Activated T-helper 1 cell treated with anti-CD3 and anti-CD28 coated beads, Interleukin-2, amount 50 U/mL, for 16 hours (primary cell): ENCODE measurements around the gene HNRNPH1.

Source experiments
- DNase-seq, 2 donors: peaks; one replicate each; pipeline ENCODE4 v3.0.0-alpha.2; 2020; ENCODE audit warnings: low read depth in 1 of 2, low spot score in 1 of 2

Gene HNRNPH1

GRCh38 chr5:179606071-179606909, 17.2 kb downstream of the HNRNPH1 start:
- DNase-seq: no peak

DNA sequence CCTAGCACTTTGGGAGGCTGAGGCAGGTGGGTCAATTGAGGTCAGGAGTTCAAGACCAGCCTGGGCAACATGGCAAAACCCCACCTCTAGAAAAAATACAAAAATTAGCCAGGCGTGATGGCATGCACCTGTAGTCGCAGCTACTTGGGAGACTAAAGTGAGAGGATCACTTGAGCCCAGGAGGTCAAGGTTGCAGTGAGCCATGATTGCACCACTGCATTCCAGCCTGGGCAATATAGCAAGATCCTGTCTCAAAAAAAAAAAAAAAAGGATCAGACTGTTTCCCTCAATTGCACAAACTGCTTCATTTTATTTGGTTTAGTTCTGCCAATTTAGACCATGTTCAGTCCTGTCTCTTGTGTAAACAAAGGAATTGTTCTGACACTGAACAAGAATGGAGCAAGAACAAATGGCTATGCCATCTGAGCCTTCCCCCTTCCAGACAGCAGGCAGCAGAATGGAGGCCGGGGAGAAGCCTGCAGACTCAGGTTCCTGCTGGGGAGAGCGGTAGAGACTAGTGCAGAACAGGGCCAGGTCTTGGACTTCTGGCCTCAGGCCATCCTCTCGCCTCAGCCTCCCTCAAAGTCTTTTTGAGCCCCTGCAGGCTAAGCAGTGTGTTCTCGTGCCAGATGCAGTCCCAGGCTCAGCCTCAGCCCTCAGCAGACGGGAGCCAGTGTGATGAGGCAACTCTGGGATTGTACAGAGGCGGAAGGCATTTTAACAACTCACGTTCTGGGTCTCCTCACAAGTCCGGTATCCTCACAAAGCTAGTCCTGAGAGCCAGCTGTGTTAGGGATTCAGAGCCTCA, 18.2 kb downstream of the HNRNPH1 start:
- no peak for DNase-seq

GRCh38 chr5:179603308-179603707, 20.2 kb downstream of the HNRNPH1 start:
- DNase-seq: no peak

- no peak for DNase-seq
Observed at GRCh38 chr5:179601871-179602625, 21.4 kb downstream of the HNRNPH1 start.

GRCh38 chr5:179599973-179600372, 23.5 kb downstream of the HNRNPH1 start:
- DNase-seq: no peak

DNA sequence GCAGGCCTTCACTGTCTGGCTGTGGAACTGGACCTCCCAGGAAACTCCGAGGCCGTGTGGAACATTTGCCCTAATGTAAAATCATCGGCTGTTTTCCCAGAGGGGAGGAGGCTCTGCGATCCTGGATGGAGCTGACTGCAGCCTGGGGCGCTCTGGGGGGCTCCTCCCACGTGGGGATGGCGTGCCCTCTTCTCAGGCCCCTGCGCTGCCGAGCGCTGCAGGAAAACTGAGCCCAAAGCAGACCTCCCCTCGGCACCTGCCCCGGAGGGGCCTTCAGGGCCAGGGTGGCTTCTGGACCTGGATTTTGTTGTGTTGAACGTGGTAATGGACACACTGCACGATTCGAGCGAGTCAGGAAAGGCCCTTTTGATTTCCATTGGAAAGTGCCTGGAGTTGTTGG, 23.9 kb downstream of the HNRNPH1 start:
- no peak for DNase-seq

DNA sequence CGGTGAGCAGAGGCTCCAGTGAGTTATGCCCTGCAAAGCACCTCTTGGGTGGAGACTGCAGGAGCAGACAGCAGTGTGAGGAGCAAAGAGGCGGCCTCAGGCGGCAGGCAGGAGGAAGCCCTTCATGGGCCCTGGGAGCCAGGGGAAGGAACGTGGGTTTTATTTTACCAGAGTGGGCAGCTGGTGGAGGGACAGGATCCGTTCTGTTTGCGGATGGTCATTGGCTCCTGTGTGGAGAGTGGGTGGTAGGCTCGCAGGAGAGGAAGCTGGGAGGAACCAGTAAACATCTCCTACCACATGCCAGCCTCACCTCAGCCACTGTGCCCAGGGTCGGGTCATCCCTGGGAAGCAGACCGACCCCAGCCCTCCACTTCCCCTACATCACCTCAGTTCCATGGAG, 24.4 kb downstream of the HNRNPH1 start:
- no peak for DNase-seq

DNA sequence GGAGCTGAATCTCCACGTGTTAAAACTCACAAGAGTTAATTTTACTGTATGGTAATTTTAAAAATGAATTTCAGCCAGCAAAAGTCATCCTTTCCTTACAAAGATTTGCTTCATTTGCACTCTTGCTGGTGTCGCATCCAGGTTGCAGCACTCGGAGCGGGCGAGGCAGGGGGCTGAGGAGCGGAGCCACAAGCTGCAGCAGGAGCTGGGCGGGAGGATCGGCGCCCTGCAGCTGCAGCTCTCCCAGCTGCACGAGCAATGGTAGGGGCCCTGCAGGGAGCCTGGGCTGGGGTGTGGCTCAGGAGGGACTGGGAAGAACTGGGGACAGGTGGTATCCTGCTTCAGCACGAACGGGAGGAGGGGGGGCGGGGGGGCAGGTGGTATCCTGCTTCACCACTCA, 27.1 kb downstream of the HNRNPH1 start:
- no peak for DNase-seq

GRCh38 chr5:179595916-179596315, 27.6 kb downstream of the HNRNPH1 start:
- DNase-seq: no peak

DNA sequence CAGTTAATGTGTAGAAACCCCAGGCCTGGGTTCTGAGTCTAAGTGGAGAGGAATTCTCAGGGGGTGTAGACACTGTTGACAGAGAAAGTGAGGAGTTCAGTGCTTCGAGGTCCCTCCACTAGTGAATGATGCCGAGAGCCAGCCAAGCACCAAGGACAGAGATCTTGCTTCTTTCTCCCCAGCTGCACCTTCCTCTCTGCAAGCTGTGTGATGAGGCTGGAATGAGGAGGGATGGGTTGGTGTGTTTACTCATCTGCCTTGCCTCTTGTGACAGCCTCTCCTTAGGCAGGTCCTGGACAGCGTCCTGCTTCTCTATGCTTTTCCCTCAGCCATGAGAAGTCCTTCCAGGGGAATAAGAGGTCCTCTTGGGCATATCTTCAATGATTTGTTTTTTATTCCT, 35.3 kb downstream of the HNRNPH1 start:
- DNase-seq: no peak

DNA sequence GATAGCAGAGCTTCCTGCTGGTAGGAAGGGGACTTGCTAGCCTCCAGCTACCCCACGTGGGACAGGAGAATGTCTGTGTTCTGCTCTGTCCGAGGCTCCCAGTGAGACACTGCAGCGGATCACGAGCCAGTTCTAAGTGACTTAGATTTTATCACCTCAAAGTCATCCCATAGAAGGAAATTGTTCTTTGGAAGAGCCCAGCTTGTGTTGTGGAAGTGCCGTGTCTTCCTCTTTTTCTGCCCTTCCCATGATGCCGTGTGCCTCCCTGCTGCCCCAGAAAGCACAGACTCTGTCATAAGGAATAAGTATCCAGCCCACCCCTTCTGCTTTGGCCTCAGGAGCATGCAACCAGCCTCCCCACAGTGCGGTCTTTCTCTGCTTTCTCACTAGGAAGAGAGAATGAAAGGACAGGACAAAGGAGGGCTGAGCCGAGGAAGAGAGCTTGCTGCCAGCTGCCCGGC, 37.5 kb downstream of the HNRNPH1 start:
- DNase-seq: no peak

DNA sequence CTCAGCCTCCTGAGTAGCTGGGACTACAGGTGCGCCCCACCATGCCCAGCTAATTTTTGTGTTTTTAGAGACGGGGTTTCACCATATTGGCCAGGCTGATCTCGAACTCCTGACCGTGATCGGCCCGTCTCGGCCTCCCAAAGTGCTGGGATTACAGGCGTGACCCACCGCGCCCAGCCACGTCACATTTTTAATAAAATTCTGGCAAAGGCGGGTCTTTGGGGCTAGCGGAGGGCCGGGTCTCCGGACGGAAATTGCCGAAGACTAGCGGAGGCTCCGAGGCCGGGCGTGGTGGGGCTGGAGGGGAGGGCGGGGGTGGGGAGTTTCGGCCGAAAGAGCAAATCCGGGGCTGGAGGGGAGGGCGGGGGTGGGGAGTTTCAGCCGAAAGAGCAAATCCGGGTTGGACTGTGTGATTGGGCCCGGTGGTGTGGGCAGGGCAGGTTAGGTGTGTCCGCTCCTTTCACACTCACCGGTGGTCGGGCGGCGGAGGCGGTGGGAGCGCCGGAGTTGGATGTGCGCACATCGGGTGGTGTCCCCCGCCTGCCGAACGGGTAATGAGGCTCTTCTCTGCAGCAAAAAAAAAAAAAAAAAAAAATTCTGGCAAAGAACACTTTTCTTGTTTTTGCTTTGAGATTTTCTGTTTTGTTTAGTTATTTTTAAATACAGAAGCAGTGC, 46.0 kb downstream of the HNRNPH1 start:
- no peak for DNase-seq

- DNase-seq: no peak
Observed at GRCh38 chr5:179572386-179572785, 51.1 kb downstream of the HNRNPH1 start.

GRCh38 chr5:179568721-179569120, 54.8 kb downstream of the HNRNPH1 start:
- DNase-seq: no peak

DNA sequence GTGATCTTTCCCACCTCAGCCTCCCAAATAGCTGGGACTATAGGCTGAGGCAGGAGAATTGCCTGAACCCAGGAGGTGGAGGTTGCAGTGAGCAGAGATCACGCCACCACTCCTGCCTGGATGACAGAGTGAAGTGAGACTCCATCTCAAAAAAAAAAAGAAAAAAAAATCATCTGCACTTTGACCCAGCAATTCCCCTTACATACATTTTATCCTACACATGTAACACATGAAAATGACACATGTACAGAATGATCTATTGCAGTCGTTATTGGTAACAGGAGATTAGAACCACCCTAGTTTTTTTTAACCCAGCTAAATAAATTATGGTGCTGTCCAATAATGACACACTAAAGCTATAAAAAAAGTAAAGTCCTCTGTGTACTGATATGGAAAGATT, 58.9 kb downstream of the HNRNPH1 start:
- DNase-seq: no peak
